ENCODE measurements around the gene MARCHF5. TPM values are rescaled to one million over a fixed set of nuclear protein-coding genes. Genes with fewer than 3 reads are reported as not detected.
"Not testable (repeated sequence)": the region's sequence is repeated elsewhere in the genome, so short reads cannot be mapped to it uniquely, and the experiment has no call there.

The MARCHF5 gene
- total and polyA plus RNA-seq, 3 experiments from 2014 or later, result 29.2 to 33.0 (median 30.6) TPM

DNA sequence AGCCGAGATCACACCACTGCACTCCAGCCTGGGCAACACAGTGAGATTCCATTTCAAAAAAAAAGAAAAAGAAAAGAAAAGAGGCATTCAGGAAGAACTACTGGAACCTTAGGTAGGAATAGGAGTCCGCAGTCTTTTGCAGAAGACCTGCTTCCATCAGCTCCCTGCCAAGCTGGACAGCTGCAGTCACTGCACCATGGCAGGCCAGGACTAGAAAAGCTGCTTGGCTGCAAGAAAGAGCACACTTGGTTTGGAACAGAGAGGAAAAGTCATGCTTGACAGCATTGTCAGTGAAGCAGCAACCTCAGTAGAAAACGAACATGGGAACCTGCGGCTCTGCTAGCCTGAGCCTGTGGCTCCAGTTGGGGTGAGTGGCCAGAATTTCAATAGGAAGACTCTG is 104.3 kb downstream of the MARCHF5 start:
- peaks cover 5 to 7% of the 10 kb centered on the region in 2 donors for H3K27me3 Mint-ChIP-seq
- Histone ChIP-seq H3K36me3 (ENCODE audit: insufficient read depth, low read length) (no peaks in the 10 kb centered on the region), H3K27me3 (ENCODE audit: insufficient read depth, low read length, poor library complexity, severe bottlenecking) (no peaks in the 10 kb centered on the region), H3K4me1 (ENCODE audit: insufficient read depth, low read length) (no peaks in the 10 kb centered on the region), H3K4me3 (ENCODE audit: low read length) (no peak overlapping the region), H3K27ac (ENCODE audit: low read depth, low read length) (no peak overlapping the region), H3K9me3 (ENCODE audit: low read length) (no peaks in the 10 kb centered on the region)
- no peak overlapping the region for H3K4me3 Mint-ChIP-seq
- ChIA-PET POLR2A (no interaction called here), CTCF (no interaction called here)
- H3K27ac Mint-ChIP-seq, result no peak overlapping the region
- no peaks in the 10 kb centered on the region for H3K4me1 Mint-ChIP-seq
- DNase-seq, result no peak
- H3K36me3 Mint-ChIP-seq, result no peaks in the 10 kb centered on the region
- peaks cover 3 to 10% (median 5%) of the 10 kb centered on the region in 5 donors for H3K9me3 Mint-ChIP-seq

GRCh38 chr10:92402234-92402633 is 111.3 kb downstream of the MARCHF5 start:
- H3K4me1 Mint-ChIP-seq; DNase-seq; H3K4me1 ChIP-seq (ENCODE audit: insufficient read depth, low read length); H3K36me3 ChIP-seq (ENCODE audit: insufficient read depth, low read length); CTCF ChIA-PET; POLR2A ChIA-PET; H3K27me3 Mint-ChIP-seq; H3K4me3 ChIP-seq (ENCODE audit: low read length); H3K27ac ChIP-seq (ENCODE audit: low read depth, low read length); H3K27ac Mint-ChIP-seq; H3K27me3 ChIP-seq (ENCODE audit: insufficient read depth, low read length, poor library complexity, severe bottlenecking); H3K36me3 Mint-ChIP-seq; H3K9me3 ChIP-seq (ENCODE audit: low read length); H3K4me3 Mint-ChIP-seq; H3K9me3 Mint-ChIP-seq: not testable (repeated sequence)

Other genes starting within 250 kb of the MARCHF5 start
- 1 to 10 TPM; 2.1 TPM for gene CPEB3, start 89 bp upstream of the MARCHF5 start, total RNA-seq
- 1.6 TPM for gene CPEB3, start 89 bp upstream of the MARCHF5 start, polyA plus RNA-seq